Large intestine (tissue), 3 donors: ENCODE data around the gene KCNK7. TPM values are rescaled to one million over a fixed set of nuclear protein-coding genes. Genes with fewer than 3 reads are reported as not detected.

Experiments used
- DNase-seq, 2 donors: peaks; one replicate each; pipeline versions ENCODE4 v3.0.0 to v3.0.0-alpha.2; 2013
- H3K27ac ChIP-seq: one replicate; pipeline ENCODE4 v1.5.1; 2013; ENCODE audit warnings: low read length
- H3K27me3 ChIP-seq: 2 replicates; pipeline ENCODE4 v1.6.1; 2013; ENCODE audit warnings: low read length; ENCODE audit not compliant: control insufficient read depth, insufficient read depth
- H3K36me3 ChIP-seq: 2 replicates; pipeline ENCODE4 v1.6.1; 2013; ENCODE audit warnings: low read length; ENCODE audit not compliant: control insufficient read depth, insufficient read depth
- H3K4me1 ChIP-seq: one replicate; pipeline ENCODE4 v1.6.1; 2013; ENCODE audit warnings: low read length; ENCODE audit not compliant: control insufficient read depth, insufficient read depth
- H3K4me3 ChIP-seq: one replicate; pipeline ENCODE4 v1.5.1; 2013; ENCODE audit warnings: low read length
- H3K9me3 ChIP-seq: one replicate; pipeline ENCODE4 v1.6.1; 2013; ENCODE audit warnings: mild to moderate bottlenecking, low read depth, low read length, moderate library complexity; ENCODE audit not compliant: control insufficient read depth
- WGBS: methylation state at CpG from one replicate; pipeline ENCODE4 v1.1.5; 2013; ENCODE audit warnings: low lambda C conversion rate; ENCODE audit not compliant: insufficient coverage; 5-methylcytosine and 5-hydroxymethylcytosine counted together
- polyA plus RNA-seq: library from polyadenylated mRNA; unstranded; fragments of 120-200 nt; gene quantifications from one replicate; pipeline ENCODE4 v1.2.1, GENCODE V29; 2013

KCNK7 gene
- polyA plus RNA-seq, 1 donor = 0.49 TPM

DNA sequence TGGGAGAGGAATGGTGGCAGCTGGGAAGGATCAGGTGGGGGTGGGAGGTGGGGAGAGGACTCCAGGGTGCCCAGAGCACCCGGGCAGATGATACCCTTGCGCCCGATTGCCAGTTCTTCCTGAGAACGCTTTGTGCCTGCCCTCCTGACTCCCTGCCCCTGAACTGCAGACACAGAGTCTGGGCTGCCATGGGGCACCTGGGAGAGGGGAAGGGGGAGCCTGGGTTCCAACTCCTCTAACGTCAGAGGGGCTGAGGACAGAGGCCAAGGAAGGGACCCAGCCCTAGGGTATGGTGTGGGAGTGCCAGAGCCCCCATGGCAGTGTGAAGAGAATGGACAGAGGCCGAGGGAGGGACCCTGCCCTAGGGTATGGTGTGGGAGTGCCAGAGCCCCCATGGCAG is 920 bp upstream of the KCNK7 start:
- Histone ChIP-seq H3K27ac (no peak overlapping the region), H3K36me3 (peaks cover 41% of the 10 kb centered on the region), H3K27me3 (peaks cover 3% of the 10 kb centered on the region), H3K4me1 (peaks cover 8% of the 10 kb centered on the region), H3K9me3 (peaks cover 4% of the 10 kb centered on the region), H3K4me3 (no peak overlapping the region)
- DNase-seq = no peak
- WGBS = no CpG with 5 or more reads among the region's 6 CpGs

DNA sequence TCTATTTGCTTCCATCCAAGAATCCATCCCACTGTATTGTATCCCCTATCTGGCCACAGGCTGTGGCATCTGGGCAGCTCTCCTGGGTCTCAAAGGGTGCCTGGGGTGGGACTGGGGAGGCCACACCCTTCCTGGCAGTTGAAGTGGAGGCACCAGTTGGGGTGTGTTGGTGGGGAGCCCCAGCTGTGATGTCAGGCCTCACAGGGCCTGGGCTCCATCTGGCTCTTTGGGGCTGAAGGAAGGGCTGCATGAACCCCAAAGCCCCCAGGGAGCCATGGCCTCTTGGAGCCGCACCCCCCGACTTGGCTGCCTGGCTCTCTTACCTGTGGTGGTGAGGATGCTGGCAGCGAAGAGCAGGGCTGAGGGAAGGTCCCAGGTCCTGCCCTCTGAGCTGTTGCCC is 469 bp downstream of the KCNK7 start:
- peaks cover 8% of the 10 kb centered on the region for H3K4me1 ChIP-seq
- H3K9me3 ChIP-seq = peaks cover 4% of the 10 kb centered on the region
- peaks cover 36% of the 10 kb centered on the region for H3K36me3 ChIP-seq
- peaks cover 3% of the 10 kb centered on the region for H3K27me3 ChIP-seq
- no peak overlapping the region for H3K4me3 ChIP-seq
- no peak for DNase-seq
- WGBS = no CpG with 5 or more reads among the region's 3 CpGs
- no peak overlapping the region for H3K27ac ChIP-seq

DNA sequence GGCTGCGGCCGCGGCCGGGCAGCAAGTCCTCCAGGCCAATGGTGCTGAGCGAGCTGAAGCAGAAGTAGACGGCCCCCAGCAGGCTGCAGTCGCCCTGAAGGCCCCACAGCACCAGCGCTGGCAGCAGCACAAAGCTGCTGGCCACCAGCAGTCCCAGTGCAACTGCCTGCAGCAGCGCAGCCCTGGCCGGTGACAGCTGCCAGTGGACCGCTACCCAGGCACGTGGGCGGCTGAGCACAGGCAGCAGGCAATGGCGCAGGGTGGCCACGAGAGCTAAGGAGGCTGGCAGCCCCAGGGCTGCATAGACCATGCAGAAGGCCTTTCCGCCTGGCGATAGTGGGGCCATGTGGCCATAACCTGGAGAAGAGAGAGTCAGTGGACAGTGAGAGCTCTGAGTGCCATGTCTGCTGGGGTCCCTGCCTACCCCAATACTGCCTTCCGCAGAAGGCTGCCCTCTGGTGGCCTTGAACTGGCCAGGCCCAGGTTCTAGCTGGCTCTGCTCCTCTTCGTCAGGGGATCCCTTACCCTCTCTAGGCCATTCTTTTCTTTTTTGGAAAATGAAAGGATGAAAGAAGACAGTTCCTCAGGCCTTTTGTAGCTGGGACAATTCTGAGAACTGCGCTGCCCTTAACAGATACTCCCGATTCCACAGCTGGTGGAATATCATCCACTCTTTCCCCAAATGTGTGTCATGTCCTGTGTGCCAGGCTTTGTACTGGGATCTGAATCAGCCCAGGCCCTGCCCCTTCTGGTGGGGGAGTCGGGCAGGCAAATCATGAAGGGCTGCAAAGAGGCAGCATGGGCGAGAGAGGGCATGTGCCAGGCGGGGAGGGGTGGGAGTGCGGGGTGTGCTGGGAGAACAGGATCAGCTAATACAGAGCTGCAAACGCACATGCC is 1.8 kb downstream of the KCNK7 start:
- peaks cover 3% of the 10 kb centered on the region for H3K27me3 ChIP-seq
- H3K4me3 ChIP-seq = no peak overlapping the region
- H3K27ac ChIP-seq = no peak overlapping the region
- H3K36me3 ChIP-seq = peaks cover 35% of the 10 kb centered on the region
- no peak for DNase-seq
- WGBS = no CpG with 5 or more reads among the region's 26 CpGs
- H3K9me3 ChIP-seq = peaks cover 4% of the 10 kb centered on the region
- peaks cover 10% of the 10 kb centered on the region for H3K4me1 ChIP-seq

DNA sequence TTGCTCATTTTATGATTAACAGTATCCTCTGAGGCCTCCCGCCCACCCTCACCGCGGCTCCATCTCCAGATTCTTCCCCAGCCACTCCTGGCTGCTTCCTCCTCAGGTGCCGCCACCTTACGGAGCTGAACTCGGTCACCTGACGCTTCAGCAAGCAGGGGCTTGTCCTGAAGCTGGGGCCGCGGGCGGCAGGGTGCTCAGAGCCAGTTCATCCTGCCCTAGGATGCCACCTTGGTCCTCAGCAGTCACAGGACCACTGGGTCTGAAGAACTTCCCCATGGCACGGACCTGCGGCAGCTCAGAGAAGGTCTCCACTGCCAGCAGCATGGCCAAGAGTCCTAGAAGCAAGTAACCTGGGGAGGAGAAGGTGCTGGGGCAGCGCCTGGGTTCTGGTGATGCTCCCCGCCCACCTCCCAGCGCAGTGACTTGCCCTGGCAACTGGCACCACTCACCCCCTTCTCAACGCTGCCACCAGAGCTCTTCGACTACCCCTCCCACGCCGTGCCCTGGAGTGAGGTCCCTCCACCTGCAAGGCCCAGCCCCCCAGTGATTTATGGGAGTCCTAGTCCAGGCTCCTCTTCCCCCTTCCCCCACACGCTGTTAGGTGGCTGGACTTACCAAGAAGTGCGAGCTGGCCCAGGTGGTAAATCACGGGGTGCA is 2.6 kb downstream of the KCNK7 start:
- WGBS = no CpG with 5 or more reads among the region's 22 CpGs
- no peak for DNase-seq
- no peak overlapping the region for H3K27ac ChIP-seq
- H3K9me3 ChIP-seq = peaks cover 4% of the 10 kb centered on the region
- H3K4me1 ChIP-seq = peaks cover 18% of the 10 kb centered on the region
- H3K36me3 ChIP-seq = peaks cover 27% of the 10 kb centered on the region
- no peak overlapping the region for H3K4me3 ChIP-seq
- peaks cover 3% of the 10 kb centered on the region for H3K27me3 ChIP-seq

DNA sequence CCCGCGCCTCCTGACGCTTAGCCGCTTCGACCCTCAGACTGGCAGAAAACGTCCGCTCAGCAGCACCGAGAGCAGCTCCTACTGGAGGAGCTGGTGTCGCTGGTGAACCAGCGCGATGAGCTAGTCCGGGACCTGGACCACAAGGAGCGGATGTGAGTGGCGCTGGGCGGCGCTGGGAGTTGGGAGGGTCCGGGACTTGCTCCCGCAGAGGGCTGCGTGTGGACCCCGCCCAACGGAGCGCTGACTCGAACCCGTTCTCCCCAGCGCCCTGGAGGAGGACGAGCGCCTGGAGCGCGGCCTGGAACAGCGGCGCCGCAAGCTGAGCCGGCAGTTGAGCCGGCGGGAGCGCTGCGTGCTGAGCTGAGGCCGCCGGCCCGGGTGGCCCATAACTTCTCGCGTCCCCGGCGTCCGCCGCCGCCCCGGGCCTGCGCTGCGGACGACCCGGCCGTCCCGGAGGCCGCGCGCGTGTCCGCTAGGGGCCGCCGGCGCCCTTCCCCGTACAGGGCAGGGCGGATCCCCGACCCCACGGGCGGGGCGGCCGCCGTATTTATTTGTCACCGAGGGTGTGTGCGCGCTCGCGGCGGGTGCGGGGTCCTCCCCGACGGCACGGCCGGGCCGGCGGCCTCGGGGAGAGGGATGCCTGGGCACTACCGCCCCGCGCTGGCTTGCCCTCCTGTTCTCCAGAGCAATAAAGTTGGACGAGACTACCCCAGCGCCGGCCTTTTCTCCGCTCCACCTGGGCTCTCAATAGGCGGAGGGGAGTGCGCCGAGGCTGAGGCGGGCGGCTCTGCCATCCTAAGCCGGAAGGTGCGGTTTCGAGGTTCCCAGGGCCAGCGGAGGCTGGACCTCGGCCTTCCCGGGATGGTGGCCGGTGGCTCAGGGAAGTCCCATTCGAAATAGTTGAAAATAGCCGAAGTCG is 3.4 kb downstream of the KCNK7 start:
- peaks cover 3% of the 10 kb centered on the region for H3K27me3 ChIP-seq
- peaks cover 24% of the 10 kb centered on the region for H3K36me3 ChIP-seq
- H3K4me3 ChIP-seq = peak overlapping the region; percentile 11
- no peak overlapping the region for H3K27ac ChIP-seq
- no CpG with 5 or more reads among the region's 106 CpGs for WGBS
- H3K9me3 ChIP-seq = peaks cover 4% of the 10 kb centered on the region
- peaks cover 19% of the 10 kb centered on the region for H3K4me1 ChIP-seq
- DNase-seq = peak in 1 of 2 donors; percentile 63

DNA sequence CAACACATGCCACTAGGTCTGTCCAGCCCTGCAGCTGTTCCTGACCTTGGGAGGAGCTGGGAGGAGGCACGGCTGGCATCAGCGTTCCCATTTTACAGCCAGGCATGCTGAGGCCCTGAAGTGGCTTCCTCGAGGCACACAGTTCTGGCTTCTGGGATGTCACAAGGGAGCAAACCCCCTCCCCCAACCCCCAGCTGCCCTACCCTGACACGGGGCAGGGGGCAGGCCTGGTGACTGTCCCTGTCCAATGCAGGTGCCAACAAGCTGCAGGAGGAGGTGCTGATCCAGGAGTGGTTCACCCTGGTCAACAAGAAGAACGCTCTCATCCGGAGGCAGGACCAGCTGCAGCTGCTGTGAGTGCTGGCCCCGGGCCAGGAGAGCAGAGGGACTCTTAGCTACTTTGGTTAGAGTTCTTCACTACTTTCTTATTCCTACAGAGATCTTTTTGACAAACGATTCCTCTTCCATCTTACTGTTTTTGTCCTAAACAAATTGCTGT is 5.3 kb downstream of the KCNK7 start:
- peaks cover 3% of the 10 kb centered on the region for H3K27me3 ChIP-seq
- H3K36me3 ChIP-seq = peaks cover 33% of the 10 kb centered on the region
- peaks cover 4% of the 10 kb centered on the region for H3K9me3 ChIP-seq
- H3K4me3 ChIP-seq = no peak overlapping the region
- no CpG with 5 or more reads among the region's 8 CpGs for WGBS
- no peak for DNase-seq
- H3K27ac ChIP-seq = no peak overlapping the region
- peaks cover 23% of the 10 kb centered on the region for H3K4me1 ChIP-seq

DNA sequence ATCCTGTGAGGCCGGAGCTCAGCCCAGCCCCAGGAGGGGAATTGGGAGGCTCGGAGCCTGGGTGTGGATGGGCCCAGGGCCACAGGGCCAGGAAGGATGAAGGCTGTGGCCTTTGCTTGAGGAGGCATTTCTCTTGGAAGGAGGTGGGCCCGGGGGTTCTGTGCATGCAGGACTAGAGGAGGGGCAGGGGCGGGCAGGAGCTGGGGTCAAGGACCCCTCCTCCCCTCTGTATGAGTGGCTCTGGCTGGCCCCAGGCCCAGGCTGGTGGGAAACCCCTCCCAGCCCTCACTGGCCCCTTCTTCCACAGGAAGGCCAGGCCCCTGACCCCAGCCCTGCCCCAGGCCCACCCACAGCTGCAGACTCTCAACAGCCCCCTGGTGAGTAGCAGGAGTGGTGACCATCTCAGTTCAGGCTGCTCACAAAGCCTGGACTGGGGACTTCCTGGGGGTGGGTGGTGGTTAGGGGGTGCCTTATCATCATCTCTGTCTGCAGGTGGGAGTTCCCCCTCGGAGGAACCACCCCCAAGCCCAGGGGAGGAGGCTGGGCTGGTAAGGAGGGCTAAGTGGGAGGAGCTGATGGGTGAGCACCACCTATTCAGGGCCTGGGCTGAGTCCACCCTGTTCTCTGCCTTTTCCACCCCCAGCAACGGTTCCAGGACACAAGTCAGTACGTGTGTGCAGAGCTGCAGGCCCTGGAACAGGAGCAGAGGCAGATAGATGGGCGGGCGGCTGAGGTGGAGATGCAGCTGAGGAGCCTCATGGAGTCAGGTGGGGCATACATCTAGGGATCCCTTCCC is 6.0 kb downstream of the KCNK7 start:
- no peak overlapping the region for H3K4me3 ChIP-seq
- peaks cover 33% of the 10 kb centered on the region for H3K36me3 ChIP-seq
- peaks cover 23% of the 10 kb centered on the region for H3K4me1 ChIP-seq
- no peak for DNase-seq
- H3K27me3 ChIP-seq = peaks cover 5% of the 10 kb centered on the region
- WGBS = no CpG with 5 or more reads among the region's 9 CpGs
- peaks cover 4% of the 10 kb centered on the region for H3K9me3 ChIP-seq
- H3K27ac ChIP-seq = no peak overlapping the region

DNA sequence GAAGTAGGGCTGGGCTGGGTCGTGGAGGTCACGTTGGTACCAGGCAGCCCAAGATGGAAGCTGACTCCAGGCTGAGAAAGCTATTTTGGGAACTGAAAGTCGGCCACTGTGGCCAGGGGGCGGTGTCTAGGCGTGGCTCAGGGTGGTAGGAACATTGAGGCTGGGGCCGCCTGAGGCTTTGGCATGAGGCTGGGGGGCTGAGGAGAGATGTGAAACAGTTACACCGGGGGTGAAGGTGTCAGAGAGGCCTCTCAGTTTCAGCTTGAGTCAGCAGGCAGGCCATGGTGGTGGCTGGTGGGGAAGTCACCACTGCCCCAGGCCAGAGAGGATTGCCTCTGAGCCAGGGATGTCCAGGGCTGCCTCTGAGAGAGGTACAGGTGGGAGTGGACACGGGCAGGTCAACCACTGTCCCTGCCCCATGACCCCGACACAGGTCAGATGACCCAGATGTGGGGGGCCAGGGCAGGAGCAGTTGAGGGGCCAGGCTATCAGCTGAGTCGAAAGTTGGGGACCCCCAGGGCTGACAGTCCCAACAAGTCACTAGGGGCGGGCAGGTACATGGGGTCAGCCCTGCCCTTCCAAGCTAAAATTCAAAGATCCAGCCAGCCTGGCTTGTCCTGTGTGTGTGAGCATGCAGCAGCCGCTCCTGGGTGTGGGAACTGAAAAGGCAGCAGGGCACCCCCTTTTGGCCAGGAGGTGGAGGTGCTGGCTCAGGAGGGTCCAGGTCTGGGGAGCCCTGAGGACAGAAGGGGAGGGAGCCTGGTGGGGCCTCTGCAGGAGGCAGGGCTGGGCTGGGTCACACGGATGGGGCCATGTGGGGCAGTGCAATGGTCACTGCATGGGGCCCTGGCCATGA is 7.2 kb downstream of the KCNK7 start:
- H3K4me3 ChIP-seq = no peak overlapping the region
- 20% methylated on average over 2 of the region's 13 CpGs for WGBS
- DNase-seq = peak; percentile 62 to 67
- H3K27me3 ChIP-seq = peaks cover 13% of the 10 kb centered on the region
- peaks cover 4% of the 10 kb centered on the region for H3K9me3 ChIP-seq
- peaks cover 33% of the 10 kb centered on the region for H3K36me3 ChIP-seq
- peaks cover 23% of the 10 kb centered on the region for H3K4me1 ChIP-seq
- no peak overlapping the region for H3K27ac ChIP-seq

DNA sequence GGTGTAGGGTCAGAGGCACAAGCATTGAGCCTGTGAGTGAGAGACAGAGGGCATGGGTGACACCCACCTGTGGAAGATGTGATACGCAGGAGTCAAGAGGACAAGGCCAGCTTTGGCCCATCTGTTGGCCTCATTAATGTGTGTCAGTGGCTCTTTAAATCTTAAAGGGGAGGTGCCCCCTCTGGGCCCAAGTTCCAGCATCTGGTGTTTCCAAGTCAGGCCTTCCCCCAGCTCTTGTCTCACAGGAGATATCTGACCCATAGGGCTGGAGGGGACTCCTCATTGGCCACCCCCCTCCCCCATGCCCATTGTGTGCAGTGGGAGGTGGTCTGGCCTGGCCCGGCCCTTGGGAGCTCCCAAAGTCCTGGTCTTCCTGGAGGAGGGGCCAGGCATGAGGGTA is 8.9 kb downstream of the KCNK7 start:
- peaks cover 15% of the 10 kb centered on the region for H3K4me1 ChIP-seq
- H3K36me3 ChIP-seq = peaks cover 34% of the 10 kb centered on the region
- no peak overlapping the region for H3K27ac ChIP-seq
- no peak for DNase-seq
- H3K27me3 ChIP-seq = peaks cover 10% of the 10 kb centered on the region
- peaks cover under 1% of the 10 kb centered on the region for H3K9me3 ChIP-seq
- no peak overlapping the region for H3K4me3 ChIP-seq
- no CpG with 5 or more reads among the region's 2 CpGs for WGBS
